ENCODE data around the gene ARAF. TPM values are rescaled to one million over a fixed set of nuclear protein-coding genes. Genes with fewer than 3 reads are reported as not detected.
"Not testable (repeated sequence)": the region's sequence is repeated elsewhere in the genome, so short reads cannot be mapped to it uniquely, and the experiment has no call there.

ARAF gene
- total RNA-seq = 85.1 and 94.2 TPM in 2 replicates

DNA sequence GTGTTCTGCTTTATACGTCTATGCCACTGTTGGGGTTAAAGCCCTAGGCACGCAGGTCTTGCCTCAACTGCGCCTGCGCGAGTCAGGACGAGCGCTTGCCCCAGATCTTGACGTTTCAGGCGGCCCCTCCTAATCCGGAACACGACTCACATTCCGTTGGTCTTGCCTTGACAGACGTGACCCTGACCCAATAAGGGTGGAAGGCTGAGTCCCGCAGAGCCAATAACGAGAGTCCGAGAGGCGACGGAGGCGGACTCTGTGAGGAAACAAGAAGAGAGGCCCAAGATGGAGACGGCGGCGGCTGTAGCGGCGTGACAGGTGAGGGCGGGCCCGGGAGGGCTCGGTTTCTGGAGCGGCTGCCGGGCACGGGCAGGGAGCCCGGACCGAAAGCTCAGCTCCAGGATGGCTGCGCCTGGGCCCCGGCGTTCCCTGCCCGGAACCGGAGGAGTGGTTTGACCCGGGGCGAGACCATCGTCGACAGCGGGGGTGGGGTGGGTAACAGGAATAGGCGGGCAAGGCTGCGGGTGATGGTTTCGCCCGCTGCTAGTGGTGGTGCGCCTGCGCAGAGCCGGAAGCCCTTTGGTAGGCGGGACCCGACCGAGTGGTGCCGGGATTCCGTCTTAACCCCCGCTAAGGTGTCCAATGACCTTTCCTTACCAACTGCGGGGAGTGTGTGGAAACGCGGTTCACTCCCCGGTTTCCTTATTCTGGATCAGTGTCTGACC, at the start of gene ARAF:
Gene ARAF (plus strand): TSS at position 272 of the 725 bp plus-strand sequence. CDS start 1,763 bp downstream, outside the sequence.
- intact Hi-C loops (cut with micrococcal nuclease) = loop anchor here (1.0 to 10.0 kb wide), 10 partner anchors 21 to 466 kb away; partner anchors contain the start of genes CDK16, ELK1, TIMP1 and UBA1

DNA sequence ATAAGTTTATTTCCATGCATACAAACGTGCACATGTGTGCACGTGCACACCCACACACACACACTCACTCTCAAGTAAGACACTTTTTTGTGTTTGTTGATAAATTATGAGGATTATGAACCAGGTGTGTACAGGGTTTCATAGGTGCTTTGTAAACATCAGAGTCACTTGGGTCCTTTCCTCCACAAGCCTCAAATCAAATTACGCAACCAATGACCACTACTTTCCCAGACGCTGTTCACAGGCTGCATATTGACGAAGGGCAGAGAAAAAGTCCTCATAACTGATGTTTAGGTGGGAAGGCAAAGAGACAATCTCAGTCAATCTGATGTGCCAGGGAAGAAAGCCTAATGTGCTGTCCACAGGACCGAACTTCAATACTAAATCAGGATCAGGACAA, 48.6 kb upstream of the ARAF start:
- intact Hi-C loops (cut with micrococcal nuclease) = not testable (repeated sequence)

DNA sequence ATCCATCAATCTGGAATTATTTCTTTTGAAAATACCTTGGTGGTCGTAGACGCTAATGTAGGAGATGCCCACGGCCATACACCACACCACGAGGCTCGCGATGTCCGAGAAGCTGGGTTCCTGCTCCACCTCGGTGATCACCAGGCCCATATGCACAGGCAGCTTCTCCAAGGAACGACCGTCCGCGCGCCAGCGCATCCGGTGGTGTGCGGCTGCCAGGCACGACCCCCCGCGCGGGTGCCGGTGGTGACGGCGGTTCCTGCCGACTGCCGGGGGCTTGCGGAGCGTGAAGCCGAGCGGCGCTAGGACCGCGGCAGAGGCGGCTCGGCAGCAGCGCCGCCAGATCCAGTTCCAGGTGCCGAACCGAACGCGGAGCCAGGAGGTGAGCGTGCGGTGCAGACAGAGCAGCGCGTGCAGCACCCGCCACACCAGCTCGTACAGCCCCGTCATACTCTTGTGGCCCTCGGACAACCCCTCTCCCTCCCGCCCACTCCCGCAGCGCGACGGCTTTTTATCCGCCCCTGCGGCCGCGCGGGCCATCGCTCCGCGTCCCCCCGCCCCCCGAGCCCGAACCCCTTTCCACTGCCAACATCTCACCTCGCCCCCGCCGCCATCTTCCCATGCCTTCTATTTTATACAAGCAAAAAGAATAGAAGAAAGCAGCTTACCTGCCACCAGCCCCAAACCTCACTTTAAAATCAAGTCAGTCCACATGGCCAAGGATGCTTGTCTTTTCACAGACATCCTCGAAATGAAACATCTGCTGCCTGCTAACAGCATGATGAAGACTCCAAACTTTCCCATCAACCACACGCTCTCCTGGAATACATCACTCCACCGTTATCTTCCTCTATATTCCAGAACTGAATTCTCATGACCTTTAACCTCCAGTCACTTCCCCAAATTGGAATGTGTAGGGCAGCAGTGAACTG, 47.7 kb upstream of the ARAF start:
- intact Hi-C loops (cut with micrococcal nuclease) = not testable (repeated sequence)

DNA sequence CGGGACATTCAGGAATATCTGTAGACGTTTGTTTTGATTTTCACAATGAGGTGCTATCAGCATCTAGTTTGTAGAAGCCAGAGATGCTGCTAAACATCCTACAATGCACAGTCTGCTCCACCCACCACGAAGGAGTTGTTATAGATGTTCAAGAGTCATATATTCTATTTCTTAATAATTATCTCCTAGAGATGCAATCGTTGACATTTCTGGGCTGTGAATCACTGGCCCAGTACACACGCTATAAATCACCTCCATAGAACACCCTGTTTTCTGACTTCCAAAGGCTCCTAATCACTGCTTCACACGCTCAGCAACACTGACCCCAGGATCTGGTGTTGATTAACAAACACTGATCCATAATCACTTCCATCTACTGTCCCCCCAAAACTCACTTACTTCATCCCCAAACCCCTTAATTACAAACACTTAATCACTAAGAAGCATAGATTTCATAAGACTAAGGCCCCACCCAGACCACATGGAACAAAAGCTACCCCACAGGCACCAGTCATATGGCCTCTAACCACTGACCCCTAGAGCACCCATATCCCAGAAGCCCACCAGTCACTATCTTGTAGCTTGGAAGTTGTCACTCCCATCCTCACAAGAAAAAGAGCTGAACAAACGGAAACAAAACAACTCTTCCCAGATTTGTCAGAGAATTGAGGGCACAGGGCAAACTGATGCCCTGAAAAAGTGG, 46.3 kb upstream of the ARAF start:
- intact Hi-C loops (cut with micrococcal nuclease) = no loop called here

DNA sequence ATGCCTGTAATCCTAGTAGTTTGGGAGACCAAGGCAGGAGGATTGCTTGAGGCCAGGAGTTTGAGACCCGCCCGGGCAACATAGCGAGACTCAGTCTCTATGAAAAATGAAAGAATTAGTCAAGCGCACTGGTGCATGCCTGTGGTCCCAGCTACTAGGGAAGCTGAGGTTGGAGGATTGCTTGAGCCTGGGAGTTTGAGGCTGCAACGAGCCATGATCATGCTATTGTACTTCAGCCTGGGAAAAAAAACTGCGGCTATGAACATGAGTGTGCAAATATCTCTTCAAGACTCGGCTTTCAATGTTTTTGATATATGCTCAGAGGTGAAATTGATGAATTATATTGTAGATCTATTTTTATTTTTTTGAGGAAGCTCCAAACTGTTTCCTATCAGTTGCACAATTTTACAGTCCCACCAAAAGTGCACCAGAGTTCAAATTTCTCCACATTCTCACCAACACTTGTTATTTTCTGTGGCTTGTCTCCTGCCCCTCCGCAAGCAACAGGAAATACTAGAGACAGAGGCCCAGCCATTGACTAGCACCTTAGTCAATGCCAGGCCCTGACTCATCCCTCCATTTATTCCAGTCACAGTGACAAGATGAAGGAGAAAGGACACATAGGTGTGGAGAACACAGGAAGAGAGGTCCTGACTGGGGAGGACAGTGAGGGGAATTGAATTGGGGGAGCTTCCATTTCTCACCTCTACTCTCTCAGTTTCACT, 44.9 kb upstream of the ARAF start:
- intact Hi-C loops (cut with micrococcal nuclease) = no loop called here

DNA sequence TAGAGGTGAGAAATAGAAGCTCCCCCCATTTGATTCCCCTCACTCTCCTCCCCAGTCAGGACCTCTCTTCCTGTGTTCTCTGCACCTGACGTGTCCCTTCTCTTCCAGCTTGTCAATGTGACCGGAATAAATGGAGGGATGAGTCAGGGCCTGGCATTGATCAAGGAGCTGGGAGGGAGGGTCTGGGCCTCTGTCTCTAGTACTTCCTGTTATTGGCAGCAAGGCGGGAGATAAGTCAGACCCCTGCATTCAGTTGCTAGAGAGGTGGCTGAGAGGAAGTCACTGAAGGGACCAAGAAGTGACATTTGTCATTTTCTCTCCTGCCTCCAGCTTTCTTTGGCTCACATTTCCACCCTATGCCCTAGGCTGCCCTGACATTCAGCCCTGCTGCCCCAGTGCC, 42.9 kb upstream of the ARAF start:
- intact Hi-C loops (cut with micrococcal nuclease) = no loop called here

DNA sequence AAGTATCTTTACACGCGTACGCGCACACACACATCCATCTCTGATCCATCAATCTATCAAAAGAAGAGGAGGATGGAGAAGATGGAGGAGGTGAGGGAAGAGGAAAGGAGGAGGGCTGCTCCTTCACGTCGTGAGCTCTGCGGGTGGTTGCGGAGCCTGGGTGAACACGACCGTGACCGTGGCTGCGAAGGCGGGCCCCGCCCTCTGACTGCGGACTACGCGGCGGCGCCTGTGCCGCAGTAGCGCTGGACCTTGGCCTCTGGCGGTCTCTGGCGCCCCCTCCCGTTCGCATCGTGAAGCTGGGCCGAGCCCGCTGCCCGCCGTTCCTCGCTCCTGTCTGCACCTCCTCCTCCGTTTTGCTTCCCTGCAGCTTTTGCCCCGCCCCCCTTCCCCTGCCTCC, 37.7 kb upstream of the ARAF start:
- intact Hi-C loops (cut with micrococcal nuclease) = loop anchor here (1.0 to 5.0 kb wide), 2 partner anchors 141 to 330 kb away; partner anchors contain the start of gene UBA1

DNA sequence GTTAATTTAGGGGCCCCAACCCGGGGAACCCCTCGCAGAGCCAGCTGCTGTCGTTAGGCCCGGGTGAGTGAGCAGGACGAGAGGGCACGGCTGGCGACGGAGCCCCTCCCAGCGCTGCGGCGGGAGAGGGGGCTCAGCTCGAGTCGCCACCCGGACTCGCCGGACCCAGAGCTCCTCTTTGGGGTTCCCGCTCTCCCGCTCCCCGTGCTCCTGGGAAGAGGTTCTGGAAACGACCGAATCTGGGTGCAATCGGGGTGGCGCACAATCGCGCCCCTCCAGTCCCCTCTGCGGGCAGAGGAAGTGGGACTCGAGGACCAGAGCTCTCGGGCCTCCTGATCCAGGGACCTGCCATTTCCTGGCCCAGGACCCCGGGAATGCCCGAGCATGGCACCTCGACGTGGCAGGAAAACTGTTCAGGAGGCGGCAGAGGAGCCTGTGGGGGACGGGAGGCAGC, 37.3 kb upstream of the ARAF start:
- intact Hi-C loops (cut with micrococcal nuclease) = loop anchor here (1.0 to 5.0 kb wide), 2 partner anchors 141 to 330 kb away; partner anchors contain the start of gene UBA1

DNA sequence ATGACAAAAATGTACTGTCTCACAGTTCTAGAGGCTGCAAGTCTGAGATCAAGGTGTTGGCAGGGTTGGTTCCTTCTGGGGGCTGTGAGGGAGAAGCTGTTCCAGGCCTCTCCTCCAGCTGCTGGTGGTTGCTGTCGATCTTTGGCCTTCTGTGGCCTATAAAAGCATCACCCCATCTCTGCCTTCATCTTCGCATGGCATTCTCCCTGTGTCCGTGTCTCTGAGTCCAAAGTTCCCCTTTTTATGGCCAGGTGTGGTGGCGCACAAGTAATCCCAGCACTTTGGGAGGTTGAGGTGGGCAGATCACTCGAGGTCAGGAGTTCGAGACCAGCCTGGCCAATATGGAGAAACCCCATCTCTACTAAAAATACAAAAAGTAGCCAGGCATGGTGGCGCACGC, 31.5 kb upstream of the ARAF start:
- intact Hi-C loops (cut with micrococcal nuclease) = no loop called here

DNA sequence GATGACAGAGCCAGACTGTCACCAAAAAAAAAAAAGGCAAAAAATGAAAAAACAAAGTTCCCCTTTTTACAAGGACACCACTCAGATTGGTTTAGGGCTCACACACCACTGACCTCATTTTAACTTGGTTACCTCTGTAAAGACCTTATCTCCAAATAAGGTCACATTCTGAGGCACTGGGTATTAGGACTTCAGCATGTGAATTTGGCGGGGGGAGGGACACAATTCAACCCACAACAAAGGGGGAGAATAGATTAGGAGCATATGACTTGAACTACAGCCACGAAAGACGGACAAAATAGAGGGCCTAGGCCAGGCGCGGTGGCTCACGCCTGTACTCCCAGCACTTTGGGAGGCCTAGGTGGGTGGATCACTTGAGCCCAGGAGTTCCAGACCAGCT, 31.0 kb upstream of the ARAF start:
- intact Hi-C loops (cut with micrococcal nuclease) = no loop called here

DNA sequence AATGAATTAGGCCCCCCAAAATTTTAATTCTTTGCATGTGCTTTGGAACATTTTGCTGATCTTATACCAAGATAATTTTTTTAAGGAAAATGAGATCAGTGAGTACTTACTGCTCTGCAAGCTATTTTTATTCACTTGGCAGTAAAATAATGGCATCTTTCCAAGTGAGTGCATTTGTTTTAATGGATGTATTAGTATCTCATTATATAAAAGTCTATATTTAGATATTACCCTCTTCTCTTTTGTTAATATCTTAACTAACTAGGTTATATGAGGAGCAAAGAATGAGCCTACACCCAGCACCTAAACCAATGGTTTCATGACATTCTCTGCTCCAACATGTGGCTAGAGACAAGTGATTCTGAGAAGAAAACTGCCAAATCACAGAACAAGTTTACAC, 21.1 kb upstream of the ARAF start:
- intact Hi-C loops (cut with micrococcal nuclease) = no loop called here

DNA sequence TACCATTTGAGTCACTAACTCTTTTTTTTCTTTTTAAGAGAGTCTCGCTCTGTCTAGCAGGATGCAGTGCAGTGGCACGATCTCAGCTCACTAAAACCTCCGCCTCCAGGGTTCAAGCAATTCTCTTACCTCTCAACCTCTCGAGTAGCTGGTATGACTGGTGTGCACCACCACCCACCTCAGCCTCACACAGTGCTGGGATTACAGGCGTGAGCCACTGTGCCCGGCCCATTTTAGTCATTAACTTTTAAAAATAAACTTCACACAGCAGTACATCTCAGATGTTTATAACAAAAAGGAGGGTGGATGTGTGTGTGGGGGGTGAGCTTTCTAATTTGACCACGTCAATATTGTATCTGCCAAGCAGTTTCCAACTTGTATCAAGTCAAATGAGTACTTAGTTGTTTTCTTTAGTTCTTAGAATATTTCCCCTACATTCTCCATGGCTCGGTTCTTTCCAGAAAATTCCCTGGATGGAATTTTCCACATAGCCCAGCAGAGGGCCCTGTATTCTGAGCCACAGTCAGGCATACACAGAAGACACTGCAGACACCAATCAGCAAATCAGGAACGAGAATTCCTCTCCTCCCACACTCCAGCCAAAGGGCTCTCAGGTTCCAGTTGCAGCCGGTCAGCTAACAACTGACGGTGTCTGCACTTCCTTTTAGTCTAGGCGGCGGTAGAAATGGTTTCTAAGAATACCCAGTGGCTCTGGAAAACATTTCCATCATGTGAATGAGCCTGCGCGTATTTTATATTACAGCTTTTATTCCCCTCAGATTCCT, 20.1 kb upstream of the ARAF start:
- intact Hi-C loops (cut with micrococcal nuclease) = no loop called here

DNA sequence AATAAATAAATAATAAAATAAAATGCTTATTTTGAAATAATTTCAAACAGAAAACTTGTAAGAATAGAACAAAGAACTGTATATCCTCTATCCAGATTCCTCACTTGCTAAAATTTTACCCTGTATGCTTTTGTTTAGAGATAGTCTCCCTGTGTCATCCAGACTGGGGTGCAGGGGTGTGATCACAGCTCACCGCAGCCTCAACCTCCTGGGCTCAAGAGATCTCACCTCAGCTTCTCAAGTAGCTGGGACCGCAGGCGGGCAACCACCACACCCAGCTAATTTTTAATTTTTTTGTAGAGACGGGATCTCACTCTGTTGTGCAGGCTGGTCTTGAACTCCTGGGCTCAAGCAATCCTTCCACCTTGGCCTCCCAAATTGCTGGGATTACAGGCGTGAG, 17.5 kb upstream of the ARAF start:
- intact Hi-C loops (cut with micrococcal nuclease) = no loop called here

DNA sequence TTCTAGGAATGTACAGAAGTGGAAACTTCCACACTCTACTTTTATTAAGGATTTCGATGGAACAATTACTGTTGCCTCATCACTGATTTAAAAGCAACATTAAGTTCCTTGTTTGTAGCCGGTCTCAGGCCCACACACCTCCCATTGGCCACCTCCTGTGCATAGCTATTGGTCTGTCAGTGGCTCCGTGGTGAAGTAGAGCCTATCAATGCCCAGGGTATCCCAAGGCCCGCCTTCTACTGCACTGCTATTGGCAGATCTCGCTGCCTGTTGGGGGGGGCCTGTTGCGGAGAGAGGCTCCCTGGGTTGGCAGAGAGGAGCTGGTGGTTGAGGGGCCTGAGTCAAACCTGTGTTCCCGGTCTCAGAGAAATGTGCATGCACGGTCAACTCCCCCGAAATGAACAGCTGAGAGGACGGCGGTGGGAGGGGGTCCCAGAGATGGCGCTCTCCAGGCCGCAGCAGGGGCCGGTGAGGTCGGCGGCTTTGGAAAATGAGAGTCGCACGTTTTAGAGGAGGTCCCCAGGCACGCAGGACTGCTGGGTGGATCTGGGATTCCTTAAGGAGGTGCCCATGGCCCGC, 4.9 kb upstream of the ARAF start:
- intact Hi-C loops (cut with micrococcal nuclease) = loop anchor here (1.0 kb wide), 1 partner anchor 338 kb away; the partner anchor contains the start of gene CDK16

DNA sequence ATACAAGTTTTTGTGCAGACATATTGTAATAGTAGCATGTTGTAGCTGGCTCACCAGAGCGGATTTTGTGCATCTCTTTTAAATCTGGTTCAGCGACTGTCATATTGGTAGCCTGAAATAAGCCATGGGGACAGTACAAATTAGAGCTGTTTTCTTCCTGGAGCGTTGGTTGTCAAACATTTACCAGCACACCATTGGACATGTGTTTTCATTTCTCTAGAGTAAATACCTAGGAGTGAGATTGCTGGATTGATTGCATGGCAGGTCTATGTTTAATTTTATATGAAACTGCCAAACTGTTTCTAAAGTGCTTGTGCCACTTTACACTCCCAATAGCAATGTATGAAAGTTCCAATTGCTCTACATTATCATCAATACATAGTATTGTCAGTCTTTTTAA, 2.6 kb upstream of the ARAF start:
- intact Hi-C loops (cut with micrococcal nuclease) = no loop called here

DNA sequence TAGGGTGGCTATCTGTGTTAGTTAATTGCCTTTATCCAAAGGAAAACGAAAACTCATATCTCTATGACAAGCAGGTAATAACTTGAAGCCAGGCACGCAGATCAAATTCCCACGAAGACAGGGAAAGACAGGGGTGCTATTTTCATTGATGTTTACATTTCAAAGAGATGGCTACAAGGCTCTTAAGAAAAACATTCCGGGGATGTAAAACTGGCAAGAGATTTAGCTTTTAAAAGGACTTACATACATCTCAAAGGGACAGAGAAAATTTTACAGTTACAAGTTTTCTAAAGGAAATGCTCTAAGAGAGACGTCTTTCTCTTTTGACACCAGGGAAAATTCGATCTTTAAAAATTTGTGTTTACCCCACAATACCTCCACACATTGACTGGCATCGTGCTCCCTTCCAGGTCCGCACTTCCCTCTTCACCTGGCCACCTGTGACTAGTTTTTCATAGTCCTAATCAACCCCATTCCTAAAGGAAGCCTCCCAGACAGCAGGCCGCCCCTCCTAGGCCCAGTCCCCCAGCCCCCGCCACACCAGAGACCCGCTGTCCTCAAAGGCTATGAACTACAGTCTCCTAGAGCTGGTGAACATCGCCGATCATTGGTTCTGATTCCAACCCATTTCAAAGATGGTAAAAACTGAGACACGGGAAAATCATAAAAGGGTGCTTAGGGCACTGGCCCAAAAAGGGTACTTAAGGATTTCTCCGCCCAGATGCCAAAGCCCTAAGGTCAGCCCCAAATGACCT, 649 bp upstream of the ARAF start:
- intact Hi-C loops (cut with micrococcal nuclease) = loop anchor here (2.0 to 10.0 kb wide), 4 partner anchors 162 to 467 kb away; partner anchors contain the start of gene ZNF81

DNA sequence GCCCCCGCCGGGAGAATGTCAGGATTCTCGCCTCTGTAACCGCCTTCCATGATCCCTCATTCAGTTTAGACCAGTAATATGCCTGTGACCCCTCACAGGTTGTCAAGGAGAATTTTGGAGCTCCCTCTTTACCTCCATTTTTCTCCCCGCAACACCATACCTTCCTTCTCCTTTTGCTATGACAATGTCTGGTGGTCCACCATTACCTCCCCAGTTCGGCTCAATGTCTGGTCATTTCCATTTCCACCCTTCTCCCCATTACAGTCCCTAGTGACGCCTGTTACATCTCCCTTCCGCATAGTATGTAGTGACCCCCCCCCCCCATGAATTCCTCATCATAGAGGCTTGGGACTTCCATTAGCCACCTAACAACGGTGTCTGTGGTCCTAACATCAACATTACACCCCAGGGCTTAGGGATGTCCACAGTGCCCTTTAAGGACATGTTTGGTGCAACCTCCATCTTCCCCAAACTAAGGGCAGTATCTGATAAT, 700 bp downstream of the ARAF start:
- intact Hi-C loops (cut with micrococcal nuclease) = loop anchor here (1.0 to 10.0 kb wide), 10 partner anchors 21 to 466 kb away; partner anchors contain the start of genes CDK16, ELK1, TIMP1 and UBA1

DNA sequence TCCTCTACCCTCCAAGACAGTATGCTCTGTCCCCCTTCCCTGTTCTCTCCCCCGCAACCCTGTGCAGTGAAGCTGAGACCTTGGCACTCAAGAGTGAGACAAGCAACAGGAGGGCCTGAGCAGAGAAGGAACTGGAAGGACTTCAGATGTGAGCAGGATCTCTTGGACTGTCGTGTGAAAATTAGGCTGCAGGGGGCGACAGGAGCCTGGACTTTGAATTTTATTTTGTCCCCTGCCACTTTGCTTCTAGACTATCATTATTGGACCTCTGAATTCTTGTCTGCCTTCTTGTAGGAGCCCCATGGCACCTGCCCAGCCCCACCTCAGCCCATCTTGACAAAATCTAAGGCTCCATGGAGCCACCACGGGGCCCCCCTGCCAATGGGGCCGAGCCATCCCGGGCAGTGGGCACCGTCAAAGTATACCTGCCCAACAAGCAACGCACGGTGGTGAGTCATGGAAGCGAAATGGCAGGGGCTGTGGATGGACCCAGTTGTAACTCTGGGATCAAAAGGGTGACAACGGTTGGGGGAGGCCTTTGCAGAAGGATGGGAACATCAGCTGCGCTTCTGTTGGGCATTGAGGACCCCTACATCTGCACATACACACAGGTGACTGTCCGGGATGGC, 1.7 kb downstream of the ARAF start:
- intact Hi-C loops (cut with micrococcal nuclease) = loop anchor here (5.0 to 10.0 kb wide), 3 partner anchors 160 to 465 kb away; no protein-coding TSS in a partner anchor
